HepG2 (cell line): ENCODE measurements around the gene ZNF3. TPM values are rescaled to one million over a fixed set of nuclear protein-coding genes. Genes with fewer than 3 reads are reported as not detected.

Experiments
- ATF7-NPFF ChIP-seq: sonication (generic); formaldehyde crosslinking; IDR thresholded peaks from 2 replicates; pipeline ENCODE4 v1.8.1; 2023; ENCODE audit warnings: mild to moderate bottlenecking, low read depth, missing genetic modification reagents, moderate library complexity
- JUNB ChIP-seq: sonication (generic); formaldehyde crosslinking; IDR thresholded peaks from 2 replicates; pipeline ENCODE4 v1.8.0; 2022; ENCODE audit warnings: missing genetic modification reagents, mild to moderate bottlenecking, borderline replicate concordance
- JUND ChIP-seq: sonication (generic); formaldehyde crosslinking; IDR thresholded peaks from 2 replicates; pipeline ENCODE4 v1.8.0; 2022; ENCODE audit warnings: mild to moderate bottlenecking, missing genetic modification reagents
- MAZ ChIP-seq, 2 experiments: sonication (generic) in 1 of 2; formaldehyde crosslinking in 1 of 2; IDR thresholded peaks; 2 replicates each; pipeline versions ENCODE4 v1.5.0 to v1.6.1; 2012 to 2020; ENCODE audit warnings: low read depth in 2 of 2, mild to moderate bottlenecking in 2 of 2, borderline replicate concordance in 1 of 2, improper control_type of control experiment in 1 of 2, low read length in 1 of 2, missing genetic modification reagents in 1 of 2, moderate library complexity in 1 of 2
- MEIS1 ChIP-seq: sonication (generic); formaldehyde crosslinking; IDR thresholded peaks from 2 replicates; pipeline ENCODE4 v1.9.0; 2021; ENCODE audit warnings: mild to moderate bottlenecking, missing genetic modification reagents, moderate library complexity, borderline replicate concordance
- NPAS2 ChIP-seq: sonication (generic); formaldehyde crosslinking; IDR thresholded peaks from 2 replicates; pipeline ENCODE4 v1.8.0; 2022; ENCODE audit warnings: mild to moderate bottlenecking, missing genetic modification reagents, borderline replicate concordance
- RBM39 ChIP-seq: fragments of 200-400 bp; formaldehyde crosslinking; IDR thresholded peaks from one replicate; pipeline ENCODE4 v1.6.1; 2018; ENCODE audit warnings: antibody characterized with exemption, mild to moderate bottlenecking, low read depth, low read length; ENCODE audit not compliant: poor library complexity, severe bottlenecking
- SAP130 ChIP-seq: IDR thresholded peaks from 2 replicates; pipeline ENCODE4 v1.6.1; 2016; ENCODE audit warnings: low read depth
- SIX1 ChIP-seq: sonication (generic); formaldehyde crosslinking; IDR thresholded peaks from 2 replicates; pipeline ENCODE4 v1.4.0; 2020; ENCODE audit warnings: missing genetic modification reagents, borderline replicate concordance
- UBTF ChIP-seq: sonication (generic); formaldehyde crosslinking; IDR thresholded peaks from 2 replicates; pipeline ENCODE4 v1.4.0; 2020; ENCODE audit warnings: mild to moderate bottlenecking, missing genetic modification reagents
- ZBTB25 ChIP-seq: IDR thresholded peaks from 2 replicates; pipeline ENCODE4 v1.6.1; 2018; ENCODE audit warnings: missing genetic modification reagents
- ZC3H4 ChIP-seq: sonication (generic); formaldehyde crosslinking; IDR thresholded peaks from 2 replicates; pipeline ENCODE4 v1.4.0; 2020; ENCODE audit warnings: missing genetic modification reagents, borderline replicate concordance
- ZNF33A ChIP-seq: sonication (generic); formaldehyde crosslinking; IDR thresholded peaks from 2 replicates; pipeline ENCODE4 v1.5.1; 2020; ENCODE audit warnings: missing genetic modification reagents, mild to moderate bottlenecking, moderate library complexity, borderline replicate concordance
- ZNF574 ChIP-seq: sonication (generic); formaldehyde crosslinking; IDR thresholded peaks from 2 replicates; pipeline ENCODE4 v1.4.0; 2020; ENCODE audit warnings: missing genetic modification reagents
- ZNF580 ChIP-seq: IDR thresholded peaks from 2 replicates; pipeline ENCODE4 v1.6.1; 2016; ENCODE audit warnings: low read depth, borderline replicate concordance
- ZNF605 ChIP-seq: sonication (generic); formaldehyde crosslinking; IDR thresholded peaks from 2 replicates; pipeline ENCODE4 v1.8.0; 2022; ENCODE audit warnings: mild to moderate bottlenecking, missing genetic modification reagents
- ZNF704 ChIP-seq: sonication (generic); formaldehyde crosslinking; IDR thresholded peaks from 2 replicates; pipeline ENCODE4 v1.8.1; 2023; ENCODE audit warnings: mild to moderate bottlenecking, inconsistent platforms, moderate library complexity, missing genetic modification reagents, borderline replicate concordance
- ZNF839 ChIP-seq: sonication (generic); formaldehyde crosslinking; IDR thresholded peaks from 2 replicates; pipeline ENCODE4 v1.4.0; 2020; ENCODE audit warnings: missing genetic modification reagents, mild to moderate bottlenecking, borderline replicate concordance
- ZNF841 ChIP-seq: sonication (generic); formaldehyde crosslinking; IDR thresholded peaks from 2 replicates; pipeline ENCODE4 v1.8.1; 2023; ENCODE audit warnings: missing genetic modification reagents, borderline replicate concordance
- polyA plus RNA-seq, 8 experiments: library from polyadenylated mRNA; depleted of rRNA in 3 of 8; stranded (reverse) in 7 of 8; unstranded in 1 of 8; fragments of >200 nt; fragmentation: Illumina TruSeq in 4 of 8; extraction: Trizol in 4 of 8; gene quantifications; 2 replicates each; pipeline versions ENCODE4 v1.2.1 to v1.2.3, GENCODE V29; 2011 to 2016; ENCODE audit warnings: low read depth in 4 of 8, missing spikeins in 1 of 8, mixed read lengths in 1 of 8; ENCODE audit not compliant: insufficient read depth in 1 of 8
- total RNA-seq, 5 experiments: library from RNA; depleted of rRNA; stranded (reverse); fragments of >200 nt; fragmentation: Illumina TruSeq; extraction: Trizol; gene quantifications; 2 replicates each; pipeline ENCODE4 v1.2.3, GENCODE V29; 2016; ENCODE audit warnings: low read depth in 1 of 5

Gene ZNF3
- total and polyA plus RNA-seq, 2 of the 13 experiments (the other 11 are each of a cell fraction or from before 2014, with no cell fraction given): 33.7 to 56.9 TPM

GRCh38 chr7:100088621-100089457 is 7.3 kb upstream of the ZNF3 start, which contains the start of gene COPS6 (continued):
- TF ChIP-seq MAZ (IDR thresholded peaks at IDR 0.05; ENCODE audit: borderline replicate concordance, low read depth, low read length) (no peak), MAZ (CRISPR knock-in tag; IDR thresholded peaks at IDR 0.05; ENCODE audit: low read depth) (peak; percentile 81), ZNF605 (CRISPR knock-in tag) (peak; percentile 54; the same call in 1 of the 2 replicates), UBTF (peak; percentile 84), NPAS2 (CRISPR knock-in tag) (0 out of 2 replicates have a peak, but pooled peaks have one; percentile 75), SAP130 (CRISPR knock-in tag) (peak; percentile 97), ZNF704 (CRISPR knock-in tag) (peak; percentile 94; the same call in 1 of the 2 replicates), ZNF839 (CRISPR knock-in tag) (no peak), JUND (no peak), ATF7-NPFF (CRISPR knock-in tag) (peak; percentile 95), ZC3H4 (CRISPR knock-in tag) (no peak), ZNF33A (no peak), ZNF580 (CRISPR knock-in tag) (peak; percentile 96), JUNB (CRISPR knock-in tag) (no peak), RBM39 (no peak), MEIS1 (peak; percentile 89), ZNF574 (CRISPR knock-in tag) (peak; percentile 96), SIX1 (CRISPR knock-in tag) (no peak), ZBTB25 (CRISPR knock-in tag) (peak; percentile 80; the same call in 1 of the 2 replicates), ZNF841 (peak; percentile 92)
